Measurements from ENCODE around the gene TTLL8.
"Not testable (repeated sequence)": the region's sequence is repeated elsewhere in the genome, so short reads cannot be mapped to it uniquely, and the experiment has no call there.

Gene TTLL8

DNA sequence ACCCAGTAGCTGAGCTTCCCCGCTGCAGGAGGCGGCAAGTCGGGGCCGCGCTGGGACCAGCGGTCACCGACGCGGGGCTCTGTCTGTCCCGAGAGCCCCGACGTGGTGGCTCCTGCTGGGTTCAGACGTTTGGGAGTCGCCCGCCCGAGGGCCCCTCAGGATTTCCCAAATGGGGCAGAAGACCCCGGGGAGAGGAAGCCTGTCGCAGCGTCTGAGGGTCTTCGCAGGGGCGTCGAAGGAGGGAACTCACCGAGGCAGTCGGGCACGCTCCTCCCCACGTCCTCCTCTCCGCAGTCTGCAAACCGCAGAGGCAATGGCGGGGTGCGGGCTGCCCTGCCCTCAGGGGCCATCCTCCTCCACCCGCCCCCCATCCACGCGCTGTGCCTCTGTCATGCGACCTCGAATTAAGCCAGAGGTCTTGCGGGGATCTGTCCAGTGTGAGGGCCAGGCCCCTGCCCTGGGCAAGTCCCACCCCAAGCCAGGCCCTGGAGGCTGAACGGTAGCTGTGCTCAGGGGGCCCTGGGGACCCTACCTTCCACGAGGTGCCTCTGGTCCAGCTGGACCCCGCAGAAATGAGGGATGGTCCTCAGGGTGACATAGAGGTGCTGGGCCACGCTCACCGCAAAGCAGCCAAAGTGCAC lies 58.0 kb downstream of the TTLL8 start:
- DNase-seq: no peak

DNA sequence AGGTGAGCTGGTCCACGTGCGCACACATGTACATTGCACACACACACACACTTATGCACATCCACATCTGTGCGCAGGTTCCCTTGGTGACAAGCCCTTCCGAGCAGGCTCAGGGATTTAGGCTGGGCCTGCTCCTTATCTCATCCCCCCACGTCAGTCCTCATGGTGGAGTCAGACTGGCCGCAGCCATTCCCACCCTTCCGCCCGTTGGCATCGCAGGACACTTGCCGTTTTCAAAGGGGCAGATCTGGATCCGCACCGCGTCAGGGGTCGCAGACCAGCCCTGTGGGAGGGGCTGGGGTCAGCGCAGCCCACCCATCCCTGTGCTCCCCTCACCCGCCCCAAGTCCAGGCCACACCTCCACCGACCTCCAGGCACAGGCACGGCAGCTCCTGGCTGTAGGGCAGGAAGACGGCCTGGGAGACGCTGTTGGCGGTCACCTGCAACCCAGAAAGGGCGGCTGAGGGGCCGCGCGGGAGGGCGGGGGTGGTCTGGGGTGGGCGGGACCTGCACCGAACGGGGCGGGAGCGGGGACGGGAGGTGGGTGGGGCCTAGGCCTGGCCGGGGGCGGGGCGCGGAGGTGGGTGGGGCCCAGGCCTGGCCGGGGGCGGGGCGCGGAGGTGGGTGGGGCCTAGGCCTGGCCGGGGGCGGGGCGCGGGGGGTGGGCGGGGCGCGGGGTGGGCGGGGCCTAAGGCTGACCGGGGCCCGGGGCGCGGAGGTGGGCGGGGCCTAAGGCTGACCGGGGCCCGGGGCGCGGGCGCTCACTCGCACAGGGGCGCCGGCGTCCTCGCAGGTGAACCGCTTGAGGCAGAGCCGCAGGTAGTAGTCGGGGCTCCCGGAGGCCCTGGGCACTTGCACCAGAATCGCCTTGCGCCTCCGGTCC lies 58.8 kb downstream of the TTLL8 start:
- DNase-seq: peak; percentile 34

DNA sequence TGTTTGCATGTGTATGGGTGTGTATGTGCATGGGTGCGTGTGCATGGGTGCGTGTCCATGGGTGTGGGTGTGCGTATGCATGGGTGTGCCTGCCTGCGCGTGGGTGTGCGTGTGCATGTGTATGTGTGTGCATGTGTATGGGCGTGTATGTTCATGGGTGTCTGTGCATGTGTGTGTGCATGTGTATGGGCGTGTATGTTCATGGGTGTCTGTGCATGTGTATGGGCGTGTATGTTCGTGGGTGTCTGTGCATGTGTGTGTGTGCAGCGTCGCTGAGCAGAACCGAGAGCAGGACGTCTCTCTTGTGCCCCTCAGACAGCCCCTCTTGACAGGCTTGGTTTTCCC lies 59.4 kb downstream of the TTLL8 start:
- DNase-seq: no peak

- no peak for DNase-seq
Measured at GRCh38 chr22:49997932-49998717, 60.0 kb downstream of the TTLL8 start.

- DNase-seq: no peak
Measured at GRCh38 chr22:49997251-49997599, 60.9 kb downstream of the TTLL8 start.

DNA sequence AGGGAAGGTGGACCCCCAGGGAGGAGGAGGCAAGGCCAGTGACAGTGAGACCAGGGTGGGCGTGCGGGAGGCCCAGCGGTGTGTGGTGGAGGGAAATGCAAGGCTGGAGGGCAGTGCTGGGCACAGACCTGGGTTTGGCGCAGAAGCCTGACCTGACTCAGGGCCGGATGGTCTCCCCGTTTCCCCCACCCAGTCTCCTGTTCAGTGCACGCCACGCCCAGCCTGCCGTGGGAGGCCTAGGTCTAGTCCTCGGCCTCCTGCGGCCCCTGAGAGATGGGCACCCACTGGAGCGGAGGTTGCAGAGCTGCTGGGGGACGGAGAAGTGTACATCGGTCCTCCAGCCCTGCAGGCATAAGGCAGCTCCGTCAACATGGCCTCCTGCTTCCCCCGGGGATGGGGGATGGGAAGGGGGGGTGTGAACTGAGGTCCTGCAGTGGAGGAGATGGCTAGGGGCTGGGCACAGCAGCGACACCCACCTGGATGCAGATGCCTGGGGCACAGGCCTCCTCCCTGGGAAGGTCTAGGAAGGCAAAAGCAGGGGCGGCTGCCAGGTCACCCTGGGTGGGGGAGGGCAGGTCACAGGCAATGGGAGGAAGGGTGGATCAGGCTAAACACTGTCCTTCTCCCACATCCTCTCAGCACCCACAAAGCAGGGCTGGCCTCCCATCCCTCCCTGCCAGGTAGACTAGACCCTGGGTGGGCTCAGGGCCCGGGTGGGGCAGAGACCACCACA lies 61.4 kb downstream of the TTLL8 start:
- no peak for DNase-seq

GRCh38 chr22:49996119-49996517 lies 62.0 kb downstream of the TTLL8 start:
- no peak for DNase-seq

DNA sequence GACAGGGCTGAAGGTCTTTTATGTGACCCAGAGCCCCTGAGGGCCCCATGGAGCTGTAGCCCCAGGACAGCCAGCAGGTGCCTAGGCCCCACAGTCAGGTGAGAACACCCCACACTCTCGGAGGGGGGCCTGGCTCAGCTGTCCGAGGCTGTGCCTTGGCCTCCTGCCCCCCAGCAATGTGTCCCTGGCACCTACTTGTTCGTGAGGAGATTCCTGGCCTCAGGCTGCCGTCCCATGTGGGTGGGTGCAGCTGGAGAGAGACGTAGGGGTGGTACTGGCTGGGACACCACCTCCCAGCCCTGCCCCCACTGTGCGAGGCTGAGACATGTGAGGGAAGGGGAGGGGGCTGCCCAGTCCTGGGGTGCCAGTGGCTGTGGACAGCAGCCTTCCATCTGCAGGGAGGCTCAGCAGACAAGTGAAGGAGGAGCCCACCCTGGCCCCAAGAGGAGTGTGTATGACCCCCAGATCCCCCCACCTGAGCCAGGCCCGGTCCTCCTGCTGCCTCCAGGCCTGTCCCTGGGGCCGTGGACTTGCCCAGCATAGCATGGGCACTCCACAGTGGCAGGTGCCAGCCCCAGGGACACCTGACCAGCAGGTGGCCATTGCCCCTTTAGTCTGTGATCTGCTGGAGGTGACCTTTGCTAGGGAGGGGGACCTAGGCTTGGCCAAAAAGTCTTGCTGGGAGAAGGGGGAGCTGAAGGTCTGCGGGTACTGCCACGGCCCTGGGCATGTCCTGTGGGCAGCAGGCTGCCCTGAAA lies 62.6 kb downstream of the TTLL8 start:
- DNase-seq: no peak

GRCh38 chr22:49995041-49995360 lies 63.1 kb downstream of the TTLL8 start:
- no peak for DNase-seq

DNA sequence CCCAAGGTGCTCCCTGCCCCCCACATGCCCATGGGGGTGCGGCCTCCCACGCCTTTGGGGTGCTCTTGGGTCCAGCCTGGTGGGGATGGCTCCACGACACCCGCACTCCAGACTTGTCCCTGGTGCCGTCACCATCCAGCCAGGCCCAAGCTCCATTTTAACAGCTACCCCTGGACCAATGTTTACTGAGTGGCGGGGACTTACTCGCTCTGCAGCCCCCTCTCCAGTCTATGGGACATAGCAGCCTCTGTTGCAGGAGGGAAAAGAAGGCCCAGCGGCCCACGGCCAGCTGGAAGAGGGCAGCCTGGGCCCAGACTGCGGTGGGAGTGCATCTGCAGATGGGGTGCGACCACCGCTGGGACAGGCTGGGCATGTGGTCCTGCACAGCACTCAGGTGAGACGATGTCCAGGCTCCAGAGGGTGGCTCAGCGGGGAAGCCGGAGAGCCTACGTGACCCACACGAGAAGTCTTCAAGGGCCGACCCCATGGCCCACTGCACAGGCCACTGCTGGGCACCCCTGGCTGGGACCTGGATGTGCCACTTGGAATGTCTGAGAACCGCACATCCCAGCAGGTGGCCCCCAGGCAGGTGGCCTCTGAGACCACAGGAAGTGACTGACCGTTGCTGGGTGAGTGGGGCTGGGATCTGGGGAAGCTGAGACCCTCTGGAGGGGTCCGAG lies 63.6 kb downstream of the TTLL8 start:
- DNase-seq: no peak

- DNase-seq: no peak
Measured at GRCh38 chr22:49993649-49994360, 64.3 kb downstream of the TTLL8 start.

DNA sequence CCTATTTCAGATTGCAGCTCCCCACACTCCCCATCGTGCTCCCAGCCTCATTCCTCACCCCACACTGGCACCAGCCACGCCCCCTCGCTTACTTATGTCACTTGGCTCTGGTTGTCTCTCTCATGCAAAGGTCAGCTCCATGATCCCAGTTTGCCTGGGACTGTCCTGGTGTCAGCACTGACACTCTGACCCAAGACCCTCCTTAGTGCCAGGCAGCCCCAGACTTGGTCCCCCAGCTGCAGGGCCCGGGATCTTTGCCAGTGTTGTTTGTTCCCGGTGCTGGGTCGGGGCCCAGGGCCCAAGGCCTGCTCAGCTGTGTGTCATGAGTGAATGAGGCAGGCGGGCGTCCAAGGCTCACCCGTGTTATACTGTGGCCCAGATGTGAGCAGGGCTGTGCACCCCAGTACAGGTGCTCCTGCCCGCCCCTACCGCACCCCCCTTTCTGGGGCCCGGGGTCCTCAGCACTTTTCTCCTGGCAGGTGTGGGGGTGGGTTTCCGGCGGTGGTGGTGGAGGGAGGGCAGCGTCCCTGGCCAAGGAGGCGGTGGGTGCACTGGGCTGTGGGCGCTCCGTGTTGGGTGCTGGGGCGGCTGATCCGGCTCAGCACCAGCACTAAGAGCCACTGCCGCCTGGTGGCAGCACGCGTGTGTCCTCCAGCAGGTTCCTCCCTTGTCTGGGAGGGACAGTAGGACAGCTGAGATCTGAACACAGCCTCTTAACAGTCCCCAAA lies 65.0 kb downstream of the TTLL8 start:
- peak; percentile 77 for DNase-seq

DNA sequence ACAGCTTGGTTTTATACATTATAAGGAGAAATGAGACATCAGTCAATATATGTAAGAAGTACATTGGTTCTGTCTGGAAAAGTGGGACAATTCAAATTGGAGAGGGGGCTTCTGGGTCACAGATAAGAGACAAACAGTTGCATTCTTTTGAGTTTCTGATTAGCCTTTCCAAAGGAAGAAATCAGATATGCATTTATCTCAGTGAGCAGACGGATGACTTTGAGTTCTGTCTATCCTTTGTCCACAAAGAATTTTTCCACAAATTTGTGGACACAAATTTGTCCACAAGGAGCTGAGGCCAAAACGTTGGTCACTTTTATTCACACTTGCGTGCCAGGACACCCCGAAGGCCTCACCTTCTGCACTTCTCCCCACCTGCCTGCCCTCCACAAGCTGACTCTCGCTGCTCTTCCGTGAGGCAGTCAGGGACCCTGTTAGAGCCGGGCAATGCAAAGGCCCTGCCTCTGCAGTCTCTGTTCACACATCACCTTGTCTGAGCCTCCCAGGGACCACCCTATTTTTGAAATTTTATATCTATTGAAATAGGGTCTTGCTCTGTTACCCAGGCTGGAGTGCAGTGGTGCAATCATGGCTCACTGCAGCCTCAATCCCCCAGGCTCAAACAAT lies 66.1 kb downstream of the TTLL8 start:
- no peak for DNase-seq

- no peak for DNase-seq
Measured at GRCh38 chr22:49991167-49991566, 66.9 kb downstream of the TTLL8 start.

- not testable (repeated sequence) for DNase-seq
Measured at GRCh38 chr22:49989826-49990225, 68.3 kb downstream of the TTLL8 start.

DNA sequence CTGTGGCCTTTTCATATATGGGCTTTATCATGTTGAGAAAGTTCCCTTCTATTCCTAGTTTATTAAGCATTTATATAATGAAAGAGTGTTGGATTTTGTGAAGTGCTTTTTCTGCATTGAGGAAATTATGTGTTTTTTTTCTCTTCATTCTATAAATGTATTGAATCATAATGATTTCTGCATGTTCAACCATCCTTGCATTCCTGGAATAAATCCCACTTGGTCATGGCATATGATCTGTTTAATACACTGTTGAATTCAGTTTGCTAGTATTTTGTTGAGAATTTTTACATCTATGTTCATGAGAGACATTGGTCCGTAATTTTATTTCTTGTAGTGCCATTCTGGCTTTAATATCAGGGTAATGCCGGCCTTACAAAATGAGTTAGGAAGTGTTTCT lies 71.8 kb downstream of the TTLL8 start:
- no peak for DNase-seq

- no peak for DNase-seq
Measured at GRCh38 chr22:49983148-49984042, 74.7 kb downstream of the TTLL8 start.

- DNase-seq: not testable (repeated sequence)
Measured at GRCh38 chr22:49981799-49982198, 76.3 kb downstream of the TTLL8 start.
